ENCODE data around the gene TMPRSS4. TPM values are rescaled to one million over a fixed set of nuclear protein-coding genes. Genes with fewer than 3 reads are reported as not detected.

TMPRSS4 gene
- total RNA-seq, 1 experiment from 2014 or later, result 1.4 TPM

- TF ChIP-seq ATF6 (CRISPR knock-in tag; IDR thresholded peaks at IDR 0.05) (no peak), ERG (CRISPR knock-in tag; IDR thresholded peaks at IDR 0.05) (no peak), PRRX2 (CRISPR knock-in tag; IDR thresholded peaks at IDR 0.05) (no peak), NFE2L1 (CRISPR knock-in tag; IDR thresholded peaks at IDR 0.05) (no peak), CREM (CRISPR knock-in tag; IDR thresholded peaks at IDR 0.05) (no peak), ZNF121 (CRISPR knock-in tag; IDR thresholded peaks at IDR 0.05) (no peak), SMAD4 (CRISPR knock-in tag; IDR thresholded peaks at IDR 0.05) (no peak), GRHL2 (CRISPR knock-in tag; IDR thresholded peaks at IDR 0.05; ENCODE audit: insufficient replicate concordance, severe bottlenecking) (no peak), NR1H2 (CRISPR knock-in tag; IDR thresholded peaks at IDR 0.05) (no peak), MXD4 (CRISPR knock-in tag; IDR thresholded peaks at IDR 0.05; ENCODE audit: borderline replicate concordance) (no peak), ZSCAN18 (CRISPR knock-in tag; IDR thresholded peaks at IDR 0.05) (no peak), GTF2I (CRISPR knock-in tag; conservative IDR thresholded peaks at IDR 0.05) (no peak), SMAD3 (CRISPR knock-in tag; IDR thresholded peaks at IDR 0.05; ENCODE audit: borderline replicate concordance) (no peak)
These were observed 31.7 kb upstream of the TMPRSS4 start (continued) for GRCh38 chr11:118045191-118045590.

- Mint-ChIP-seq H3K27me3 (ENCODE audit: low read depth) (no peaks in the 10 kb centered on the region), H3K4me3 (no peak overlapping the region), H3K9me3 (no peaks in the 10 kb centered on the region), H3K36me3 (no peaks in the 10 kb centered on the region), H3K27ac (no peak overlapping the region), H3K4me1 (0 out of 2 replicates have a peak, but pooled peaks cover 3% of the 10 kb centered on the region)
- no peak for DNase-seq (ENCODE audit: low spot score)
- no peak for ATAC-seq
- ChIA-PET CTCF (interaction anchor here (1.8 kb wide), 1 partner anchor 9 kb away, joined by 4 read pairs; no protein-coding TSS in a partner anchor), POLR2A (no interaction called here)
- TF ChIP-seq MYBL2 (CRISPR knock-in tag; IDR thresholded peaks at IDR 0.05), result no peak
- TF ChIP-seq ARID4B (CRISPR knock-in tag; IDR thresholded peaks at IDR 0.05; ENCODE audit: borderline replicate concordance), result no peak
- no peak for TF ChIP-seq CREM (CRISPR knock-in tag; IDR thresholded peaks at IDR 0.05)
- TF ChIP-seq ERG (CRISPR knock-in tag; IDR thresholded peaks at IDR 0.05), result no peak
- TF ChIP-seq ZNF219 (CRISPR knock-in tag; IDR thresholded peaks at IDR 0.05; ENCODE audit: borderline replicate concordance), result no peak
- no peak for TF ChIP-seq JAZF1 (CRISPR knock-in tag; IDR thresholded peaks at IDR 0.05)
- no peak for TF ChIP-seq ATF6 (CRISPR knock-in tag; IDR thresholded peaks at IDR 0.05)
- no peak for TF ChIP-seq GTF2I (CRISPR knock-in tag; conservative IDR thresholded peaks at IDR 0.05)
- TF ChIP-seq GABPB1 (CRISPR knock-in tag; IDR thresholded peaks at IDR 0.05), result no peak
- TF ChIP-seq RELA (CRISPR knock-in tag; IDR thresholded peaks at IDR 0.05; ENCODE audit: borderline replicate concordance), result no peak
These were observed 30.6 kb upstream of the TMPRSS4 start for GRCh38 chr11:118046051-118046963.

All from WTC11 (cell line).